HCT116 (cell line): ENCODE results near the gene NEMP2. TPM values are rescaled to one million over a fixed set of nuclear protein-coding genes. Genes with fewer than 3 reads are reported as not detected.

Experiments
- ATAC-seq: fragments of 200-7000 bp; cut with Tn5 transposase; 2 replicates; pipeline ENCODE4 v1.9.1; 2020; ENCODE audit warnings: mild to moderate bottlenecking, moderate library complexity
- BruUV-seq: library from RNA; stranded (reverse); fragments of 400-500 nt; replicated peaks from 2 replicates; lab custom pipeline; 2021; lab: Mats Ljungman, UMichigan
- CTCF ChIA-PET: fragments of 300-600 bp; sonication (Branson Sonifier 250); formaldehyde crosslinking; loops from one replicate; lab custom pipeline; 2021; ENCODE audit warnings: antibody characterized with exemption; lab: Charles Lee
- POLR2A ChIA-PET: fragments of 300-600, 350-600 bp; sonication (Branson Sonifier 250); formaldehyde crosslinking; loops from one replicate; lab custom pipeline; 2021; ENCODE audit warnings: antibody characterized with exemption; lab: Charles Lee
- RAD21 ChIA-PET, 2 experiments: fragments of 300-600 bp; sonication (Branson Sonifier 250); formaldehyde crosslinking; loops; one replicate each; lab custom pipeline; 2023; ENCODE audit warnings: low total read pairs in 2 of 2; ENCODE audit not compliant: uncharacterized antibody in 2 of 2, unreplicated experiment in 2 of 2, low non-redundant PET in 1 of 2; lab: Charles Lee
- DNase-seq: peaks from one replicate; pipeline ENCODE4 v3.0.0-alpha.2; 2010; ENCODE audit warnings: low read depth, low spot score
- H2AFZ ChIP-seq: fragments of 200-600 bp; shearing (Covaris generic), sonication (generic); 2 replicates; pipeline ENCODE4 v1.6.1; 2017; ENCODE audit warnings: low read depth, mixed run types, mixed read lengths, antibody characterized with exemption, low read length; ENCODE audit not compliant: poor library complexity, severe bottlenecking
- H3K27ac ChIP-seq: 2 replicates; pipeline ENCODE4 v1.5.1; 2012; ENCODE audit warnings: low read depth, low read length
- H3K27me3 ChIP-seq: fragments of 200-600 bp; sonication (generic); 2 replicates; pipeline ENCODE4 v1.6.1; 2016; ENCODE audit warnings: mixed run types, low read length, mixed read lengths; ENCODE audit not compliant: insufficient read depth
- H3K36me3 ChIP-seq, 2 experiments: fragments of 200-500 bp in 1 of 2; fragments of 200-600 bp in 1 of 2; sonication (Bioruptor generic) in 1 of 2; sonication (generic) in 1 of 2; 2 replicates each; pipeline versions ENCODE4 v1.5.1 to v1.6.1; 2014 to 2016; ENCODE audit warnings: low read length in 2 of 2, inconsistent platforms in 1 of 2, mixed read lengths in 1 of 2, mixed run types in 1 of 2; ENCODE audit not compliant: insufficient read depth in 2 of 2, control insufficient read depth in 1 of 2
- H3K4me1 ChIP-seq, 2 experiments: fragments of 200-600 bp in 1 of 2; sonication (generic) in 1 of 2; 2 replicates each; pipeline versions ENCODE4 v1.5.1 to v1.6.1; 2012 to 2017; ENCODE audit warnings: low read length in 2 of 2, inconsistent platforms in 1 of 2, mild to moderate bottlenecking in 1 of 2, mixed read lengths in 1 of 2, mixed run types in 1 of 2, moderate library complexity in 1 of 2; ENCODE audit not compliant: insufficient read depth in 2 of 2, control insufficient read depth in 1 of 2
- H3K4me2 ChIP-seq: fragments of 200-600 bp; sonication (generic); 2 replicates; pipeline ENCODE4 v1.6.1; 2017; ENCODE audit warnings: mixed run types, low read length, mixed read lengths
- H3K4me3 ChIP-seq, 2 experiments: fragments of 200-600 bp in 1 of 2; sonication (generic) in 1 of 2; replicated peaks in 1 of 2; 2 replicates each; pipeline ENCODE4 v1.5.1; 2011 to 2016; ENCODE audit warnings: low read length in 2 of 2, control low read depth in 1 of 2, low read depth in 1 of 2, mild to moderate bottlenecking in 1 of 2, mixed read lengths in 1 of 2, mixed run types in 1 of 2
- H3K79me2 ChIP-seq: fragments of 200-600 bp; sonication (generic); 2 replicates; pipeline ENCODE4 v1.6.1; 2017; ENCODE audit warnings: mild to moderate bottlenecking, mixed run types, low read length, moderate library complexity, mixed read lengths; ENCODE audit not compliant: insufficient read depth
- H3K9ac ChIP-seq: fragments of 200-600 bp; sonication (generic); 2 replicates; pipeline ENCODE4 v1.6.1; 2016; ENCODE audit warnings: low read length, mixed read lengths
- H3K9me2 ChIP-seq: fragments of 200-600 bp; sonication (generic), shearing (Covaris generic); 2 replicates; pipeline ENCODE4 v1.6.1; 2017; ENCODE audit warnings: mixed run types, mild to moderate bottlenecking, moderate library complexity; ENCODE audit not compliant: insufficient read depth
- H3K9me3 ChIP-seq, 2 experiments: fragments of 200-500 bp in 1 of 2; fragments of 200-600 bp in 1 of 2; sonication (Bioruptor generic) in 1 of 2; sonication (generic) in 1 of 2; 2 replicates each; pipeline ENCODE4 v1.6.1; 2014 to 2017; ENCODE audit warnings: low read length in 2 of 2, mixed read lengths in 2 of 2, inconsistent platforms in 1 of 2, low read depth in 1 of 2, mild to moderate bottlenecking in 1 of 2, mixed run types in 1 of 2, moderate library complexity in 1 of 2; ENCODE audit not compliant: control insufficient read depth in 1 of 2, insufficient read depth in 1 of 2
- H4K20me1 ChIP-seq: fragments of 200-600 bp; sonication (generic), shearing (Covaris generic); 2 replicates; pipeline ENCODE4 v1.6.1; 2017; ENCODE audit warnings: mixed run types, mild to moderate bottlenecking, moderate library complexity; ENCODE audit not compliant: insufficient read depth
- CEBPB ChIP-seq: IDR thresholded peaks from 2 replicates; pipeline ENCODE4 v1.6.1; 2012; ENCODE audit warnings: low read depth
- EZH2 ChIP-seq: fragments of 200-600 bp; sonication (generic); IDR thresholded peaks from 2 replicates; pipeline ENCODE4 v1.6.1; 2017; ENCODE audit warnings: antibody characterized with exemption, mixed run types
- EZH2phosphoT487 ChIP-seq: fragments of 200-600 bp; IDR thresholded peaks from 2 replicates; pipeline ENCODE4 v1.6.1; 2018; ENCODE audit warnings: antibody characterized with exemption, borderline replicate concordance
- FOSL1 ChIP-seq: IDR thresholded peaks from 2 replicates; pipeline ENCODE4 v1.6.1; 2012; ENCODE audit warnings: low read depth
- SP1 ChIP-seq: IDR thresholded peaks from 2 replicates; pipeline ENCODE4 v1.6.1; 2012; ENCODE audit warnings: low read depth
- SRF ChIP-seq: IDR thresholded peaks from 2 replicates; pipeline ENCODE4 v1.6.1; 2012; ENCODE audit warnings: low read depth
- YY1 ChIP-seq: IDR thresholded peaks from 2 replicates; pipeline ENCODE4 v1.6.1; 2011; ENCODE audit warnings: low read length, low read depth, moderate library complexity, mild to moderate bottlenecking; ENCODE audit not compliant: insufficient replicate concordance; ENCODE audit errors: extremely low read depth
- intact Hi-C: fragments of 100-400 bp; cut with micrococcal nuclease; formaldehyde crosslinking; loops from 2 replicates; pipeline ENCODE4 v1.10.0; 2022
- total RNA-seq: library from RNA; stranded (reverse); gene quantifications from one replicate; pipeline ENCODE4 v1.2.1, GENCODE V29; 2021; ENCODE audit not compliant: unreplicated experiment
- TF ChIP-seq, protein P1 (sequence below), 3 experiments: fragments of 200-600 bp in 1 of 3; sonication (generic) in 1 of 3; IDR thresholded peaks in 2 of 3; conservative IDR thresholded peaks in 1 of 3; 2 replicates each; pipeline ENCODE4 v1.5.1; 2012 to 2017; ENCODE audit warnings: low read depth in 2 of 3, low read length in 2 of 3, antibody characterized with exemption in 1 of 3, borderline replicate concordance in 1 of 3, control low read depth in 1 of 3, mild to moderate bottlenecking in 1 of 3, mixed read lengths in 1 of 3, mixed run types in 1 of 3, moderate library complexity in 1 of 3; ENCODE audit not compliant: insufficient read depth in 1 of 3
- TF ChIP-seq, protein P2 (sequence below): IDR thresholded peaks from 2 replicates; pipeline ENCODE4 v1.6.1; 2012
- TF ChIP-seq, protein P3 (sequence below): IDR thresholded peaks from 2 replicates; pipeline ENCODE4 v1.6.1; 2012

Gene NEMP2
- total RNA-seq, 1 experiment from 2014 or later: 8.6 TPM

- Histone ChIP-seq H3K9me2 (no peaks in the 10 kb centered on the region), H2AFZ (no peak overlapping the region), H3K36me3 (no peaks in the 10 kb centered on the region), H3K4me1 (no peaks in the 10 kb centered on the region), H4K20me1 (no peaks in the 10 kb centered on the region), H3K27me3 (no peaks in the 10 kb centered on the region), H3K9ac (no peak overlapping the region), H3K4me3 (no peak overlapping the region), H3K79me2 (no peaks in the 10 kb centered on the region), H3K4me2 (no peak overlapping the region), H3K27ac (no peak overlapping the region), H3K9me3 (no peaks in the 10 kb centered on the region)
- DNase-seq (no peak), ATAC-seq (no peak)
- intact Hi-C loops: no loop called here
- TF ChIP-seq SP1 (no peak), EZH2phosphoT487 (no peak), EZH2 (no peak), FOSL1 (no peak), SRF (no peak)
- TF ChIP-seq, protein P1, sequence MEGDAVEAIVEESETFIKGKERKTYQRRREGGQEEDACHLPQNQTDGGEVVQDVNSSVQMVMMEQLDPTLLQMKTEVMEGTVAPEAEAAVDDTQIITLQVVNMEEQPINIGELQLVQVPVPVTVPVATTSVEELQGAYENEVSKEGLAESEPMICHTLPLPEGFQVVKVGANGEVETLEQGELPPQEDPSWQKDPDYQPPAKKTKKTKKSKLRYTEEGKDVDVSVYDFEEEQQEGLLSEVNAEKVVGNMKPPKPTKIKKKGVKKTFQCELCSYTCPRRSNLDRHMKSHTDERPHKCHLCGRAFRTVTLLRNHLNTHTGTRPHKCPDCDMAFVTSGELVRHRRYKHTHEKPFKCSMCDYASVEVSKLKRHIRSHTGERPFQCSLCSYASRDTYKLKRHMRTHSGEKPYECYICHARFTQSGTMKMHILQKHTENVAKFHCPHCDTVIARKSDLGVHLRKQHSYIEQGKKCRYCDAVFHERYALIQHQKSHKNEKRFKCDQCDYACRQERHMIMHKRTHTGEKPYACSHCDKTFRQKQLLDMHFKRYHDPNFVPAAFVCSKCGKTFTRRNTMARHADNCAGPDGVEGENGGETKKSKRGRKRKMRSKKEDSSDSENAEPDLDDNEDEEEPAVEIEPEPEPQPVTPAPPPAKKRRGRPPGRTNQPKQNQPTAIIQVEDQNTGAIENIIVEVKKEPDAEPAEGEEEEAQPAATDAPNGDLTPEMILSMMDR (IDR thresholded peaks at IDR 0.05 in 2 of 3, conservative IDR thresholded peaks at IDR 0.05 in 1 of 3; ENCODE audit: borderline replicate concordance in 1 of 3, insufficient read depth in 1 of 3, low read depth in 2 of 3, low read length in 2 of 3): no peak
- TF ChIP-seq, protein P2, sequence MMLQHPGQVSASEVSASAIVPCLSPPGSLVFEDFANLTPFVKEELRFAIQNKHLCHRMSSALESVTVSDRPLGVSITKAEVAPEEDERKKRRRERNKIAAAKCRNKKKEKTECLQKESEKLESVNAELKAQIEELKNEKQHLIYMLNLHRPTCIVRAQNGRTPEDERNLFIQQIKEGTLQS: no peak
- POLR2A ChIA-PET: no interaction called here
- RAD21 ChIA-PET: no interaction called here
- BruUV-seq: no TSS peak
- CTCF ChIA-PET: no interaction called here
Measured at GRCh38 chr2:190481339-190481738, 53.2 kb downstream of the NEMP2 start.

DNA sequence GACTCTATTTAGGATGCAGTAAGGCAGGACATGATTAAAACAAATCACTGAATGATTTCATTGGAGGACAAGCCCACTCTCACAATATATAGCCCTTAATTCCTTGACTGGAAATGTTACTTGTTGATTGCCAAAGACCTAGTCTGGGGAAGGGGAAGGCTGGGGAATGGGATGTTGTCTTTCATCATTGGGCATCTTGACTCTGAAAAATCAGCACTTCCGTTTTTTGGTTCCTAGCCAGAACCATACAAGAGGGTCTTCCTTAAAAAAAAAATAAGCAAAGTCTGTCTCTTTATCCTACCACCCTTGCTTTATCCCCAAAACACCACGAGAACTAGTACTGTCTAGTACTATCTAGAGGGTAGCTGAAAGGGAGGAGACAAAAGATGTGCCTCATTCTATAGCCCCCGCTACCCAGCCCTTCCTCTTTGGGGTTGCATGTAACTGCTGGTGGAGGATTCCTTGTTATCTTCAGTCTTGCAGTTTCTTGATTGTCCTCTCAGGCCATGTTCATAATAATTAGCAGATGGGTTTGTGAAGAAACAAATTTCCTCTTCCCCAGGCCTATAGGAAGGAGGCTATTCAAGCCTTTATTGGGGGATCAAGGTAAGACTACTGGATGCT, 55.8 kb downstream of the NEMP2 start:
- TF ChIP-seq, protein P3, sequence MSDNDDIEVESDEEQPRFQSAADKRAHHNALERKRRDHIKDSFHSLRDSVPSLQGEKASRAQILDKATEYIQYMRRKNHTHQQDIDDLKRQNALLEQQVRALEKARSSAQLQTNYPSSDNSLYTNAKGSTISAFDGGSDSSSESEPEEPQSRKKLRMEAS: no peak
- TF ChIP-seq CEBPB (no peak), YY1 (no peak), EZH2 (no peak), EZH2phosphoT487 (no peak)
- TF ChIP-seq, protein P2: no peak
- TF ChIP-seq, protein P1 (IDR thresholded peaks at IDR 0.05 in 2 of 3, conservative IDR thresholded peaks at IDR 0.05 in 1 of 3; ENCODE audit: borderline replicate concordance in 1 of 3, insufficient read depth in 1 of 3, low read depth in 2 of 3, low read length in 2 of 3): no peak
- Histone ChIP-seq H3K4me3 (no peak overlapping the region), H4K20me1 (no peaks in the 10 kb centered on the region), H3K27me3 (no peaks in the 10 kb centered on the region), H3K9me2 (no peaks in the 10 kb centered on the region), H3K27ac (no peak overlapping the region), H3K9me3 (no peaks in the 10 kb centered on the region), H3K4me2 (no peak overlapping the region), H3K79me2 (no peaks in the 10 kb centered on the region), H3K36me3 (no peaks in the 10 kb centered on the region), H3K4me1 (no peaks in the 10 kb centered on the region), H3K9ac (no peak overlapping the region), H2AFZ (no peak overlapping the region)
- BruUV-seq: no TSS peak
- ATAC-seq (no peak), DNase-seq (no peak)
- RAD21 ChIA-PET: no interaction called here
- intact Hi-C loops: no loop called here
- CTCF ChIA-PET: no interaction called here
- POLR2A ChIA-PET: no interaction called here
